Measurements from ENCODE around the gene PALM.

GRCh38 chr19:796692-797527 is 88.2 kb downstream of the PALM start, which contains the start of gene PTBP1:
- TF ChIP-seq, protein P1, sequence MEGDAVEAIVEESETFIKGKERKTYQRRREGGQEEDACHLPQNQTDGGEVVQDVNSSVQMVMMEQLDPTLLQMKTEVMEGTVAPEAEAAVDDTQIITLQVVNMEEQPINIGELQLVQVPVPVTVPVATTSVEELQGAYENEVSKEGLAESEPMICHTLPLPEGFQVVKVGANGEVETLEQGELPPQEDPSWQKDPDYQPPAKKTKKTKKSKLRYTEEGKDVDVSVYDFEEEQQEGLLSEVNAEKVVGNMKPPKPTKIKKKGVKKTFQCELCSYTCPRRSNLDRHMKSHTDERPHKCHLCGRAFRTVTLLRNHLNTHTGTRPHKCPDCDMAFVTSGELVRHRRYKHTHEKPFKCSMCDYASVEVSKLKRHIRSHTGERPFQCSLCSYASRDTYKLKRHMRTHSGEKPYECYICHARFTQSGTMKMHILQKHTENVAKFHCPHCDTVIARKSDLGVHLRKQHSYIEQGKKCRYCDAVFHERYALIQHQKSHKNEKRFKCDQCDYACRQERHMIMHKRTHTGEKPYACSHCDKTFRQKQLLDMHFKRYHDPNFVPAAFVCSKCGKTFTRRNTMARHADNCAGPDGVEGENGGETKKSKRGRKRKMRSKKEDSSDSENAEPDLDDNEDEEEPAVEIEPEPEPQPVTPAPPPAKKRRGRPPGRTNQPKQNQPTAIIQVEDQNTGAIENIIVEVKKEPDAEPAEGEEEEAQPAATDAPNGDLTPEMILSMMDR (conservative IDR thresholded peaks at IDR 0.05), result no peak
- TF ChIP-seq ZFX (IDR thresholded peaks at IDR 0.05), result peak; percentile 41; the same call in 1 of the 2 replicates

All from C4-2B (cell line).